ENCODE measurements around the gene ACAP3.

ACAP3 gene

DNA sequence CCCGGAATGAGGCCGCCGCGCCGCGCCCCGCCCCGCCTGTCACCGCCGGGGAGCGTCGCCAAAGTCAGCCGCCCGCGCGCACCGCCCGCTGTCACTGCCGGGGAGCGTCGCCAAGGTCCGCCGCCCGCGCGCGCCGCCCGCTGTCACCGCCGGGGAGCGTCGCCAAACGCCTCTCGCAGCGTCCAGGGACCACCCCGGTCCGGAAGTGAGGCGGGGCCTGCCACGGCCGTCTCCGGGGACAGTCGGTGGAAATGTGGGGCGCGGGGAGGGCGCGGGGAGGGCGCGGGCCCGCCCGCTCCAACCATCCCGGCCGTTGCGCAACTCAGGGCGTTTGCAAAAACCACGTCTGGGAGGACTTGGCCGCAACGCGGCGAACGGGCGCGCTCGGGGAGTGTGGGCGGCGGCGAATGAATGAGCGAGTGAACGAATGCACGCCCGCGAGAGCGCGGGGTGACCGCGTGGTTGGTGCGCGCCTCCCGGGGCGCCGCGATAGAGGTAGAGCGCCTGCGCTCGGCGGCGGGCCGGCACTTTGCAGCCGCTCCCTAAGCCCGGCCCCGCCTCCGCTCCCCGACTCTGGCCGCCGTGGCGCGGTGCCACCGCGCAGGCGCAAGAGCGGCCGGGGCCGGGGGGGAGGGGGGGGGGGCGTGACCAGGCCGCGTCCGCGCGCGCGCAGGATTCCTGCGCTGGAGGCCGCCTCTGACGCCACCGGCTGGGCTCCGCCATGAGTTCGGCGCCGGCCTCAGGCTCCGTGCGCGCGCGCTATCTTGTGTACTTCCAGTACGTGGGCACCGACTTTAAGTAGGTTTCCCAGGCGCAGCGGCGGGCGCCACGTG, at the start of gene ACAP3, which contains the start of gene PUSL1:
ACAP3 (minus strand) TSS at position 8 of the 833 bp plus-strand sequence. CDS start 115 bp downstream, outside the sequence.
PUSL1 (plus strand) TSS at position 675 of the 833 bp plus-strand sequence; CDS start at position 722, 47 bp downstream.
- DNase-seq (ENCODE audit: extremely low read depth in 1 of 2, low read depth in 1 of 2), result peak; percentile 79 to 80

GRCh38 chr1:1356796-1357401, 49.2 kb upstream of the ACAP3 start:
- DNase-seq (ENCODE audit: extremely low read depth in 1 of 2, low read depth in 1 of 2), result no peak

DNA sequence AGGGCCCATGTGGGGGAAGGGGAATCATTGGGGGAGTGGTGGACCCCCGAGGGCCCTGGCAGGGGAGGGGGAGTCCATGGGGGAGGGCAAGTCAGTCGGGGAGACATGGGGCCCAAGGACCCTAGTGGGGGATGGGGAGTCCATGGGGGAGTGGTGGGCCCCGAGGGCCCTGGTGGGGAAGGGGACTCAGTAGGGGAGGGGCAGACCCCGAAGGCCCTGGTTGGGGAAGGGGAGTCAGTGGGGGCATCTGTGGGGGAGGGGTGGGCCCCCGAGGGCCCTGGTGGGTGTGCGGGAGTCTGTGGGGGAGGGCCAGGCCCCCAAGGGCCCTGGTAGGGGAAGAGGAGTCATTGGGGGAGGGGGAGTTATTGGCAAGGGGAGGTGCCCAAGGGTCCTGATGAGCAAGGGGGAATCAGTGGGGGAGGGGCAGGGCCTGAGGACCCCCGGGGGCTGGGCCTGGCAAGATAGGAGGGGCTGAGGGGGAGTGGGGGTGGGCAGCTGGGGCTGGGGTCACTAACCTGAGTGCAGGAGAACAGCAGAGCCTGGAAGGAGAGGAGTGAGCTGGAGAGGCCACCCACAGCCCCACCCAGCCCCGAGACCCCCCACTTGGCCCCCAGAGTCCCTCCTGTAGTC, 48.6 kb upstream of the ACAP3 start:
- DNase-seq (ENCODE audit: extremely low read depth in 1 of 2, low read depth in 1 of 2), result no peak

DNA sequence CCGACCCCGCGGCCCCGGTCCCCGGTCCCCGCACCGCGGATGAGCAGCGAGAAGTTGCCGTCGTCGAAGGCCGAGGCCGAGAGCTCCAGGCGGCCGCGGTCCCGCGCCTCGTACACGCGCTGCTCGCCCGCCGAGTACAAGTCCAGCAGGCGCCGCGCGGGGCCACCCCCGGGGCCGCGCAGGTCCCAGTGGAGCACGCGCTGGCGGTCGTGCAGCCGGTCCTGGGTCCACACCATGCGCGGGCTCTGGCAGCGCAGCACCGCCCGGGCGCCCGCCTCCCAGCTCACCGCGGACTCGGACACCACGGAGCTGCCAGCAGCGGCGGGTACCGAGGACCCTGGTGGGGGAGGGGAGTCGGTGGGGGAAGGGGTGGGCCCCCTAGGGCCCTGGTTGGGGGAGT, 47.7 kb upstream of the ACAP3 start:
- no peak for DNase-seq (ENCODE audit: extremely low read depth in 1 of 2, low read depth in 1 of 2)

GRCh38 chr1:1354271-1355247, 46.8 kb upstream of the ACAP3 start:
- DNase-seq (ENCODE audit: extremely low read depth in 1 of 2, low read depth in 1 of 2), result no peak

GRCh38 chr1:1353389-1354151, 45.8 kb upstream of the ACAP3 start:
- DNase-seq (ENCODE audit: extremely low read depth in 1 of 2, low read depth in 1 of 2), result no peak

DNA sequence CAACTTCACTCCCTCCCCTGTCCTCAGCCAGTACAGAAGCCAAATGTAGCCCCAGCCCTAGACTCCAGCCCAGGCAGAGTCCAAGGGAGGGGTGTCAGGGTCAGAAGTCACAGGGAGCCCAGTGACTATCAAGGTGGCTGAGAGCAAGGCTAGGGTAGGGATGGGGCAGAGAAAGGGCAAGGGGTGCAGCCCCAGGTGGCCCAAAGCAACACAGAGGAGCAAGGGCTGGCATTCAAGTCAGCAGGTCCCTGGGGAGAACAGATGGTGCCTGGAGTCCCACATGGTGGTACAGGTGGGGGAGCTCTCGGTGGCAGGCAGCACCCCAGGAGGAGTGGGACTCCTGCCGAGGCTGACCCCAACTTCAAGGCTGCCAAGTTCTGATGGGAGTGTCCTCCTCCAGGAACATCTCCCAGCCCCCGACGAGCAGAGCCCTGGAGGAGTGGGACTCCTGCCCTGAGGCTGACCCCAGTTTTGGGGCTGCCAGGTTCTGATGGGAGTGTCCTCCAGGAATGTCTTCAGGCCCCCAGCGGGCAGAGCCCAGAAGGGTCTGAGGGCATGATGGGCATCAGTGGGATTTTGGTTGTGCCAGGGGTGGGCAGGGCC, 45.2 kb upstream of the ACAP3 start:
- DNase-seq (ENCODE audit: extremely low read depth in 1 of 2, low read depth in 1 of 2), result no peak

DNA sequence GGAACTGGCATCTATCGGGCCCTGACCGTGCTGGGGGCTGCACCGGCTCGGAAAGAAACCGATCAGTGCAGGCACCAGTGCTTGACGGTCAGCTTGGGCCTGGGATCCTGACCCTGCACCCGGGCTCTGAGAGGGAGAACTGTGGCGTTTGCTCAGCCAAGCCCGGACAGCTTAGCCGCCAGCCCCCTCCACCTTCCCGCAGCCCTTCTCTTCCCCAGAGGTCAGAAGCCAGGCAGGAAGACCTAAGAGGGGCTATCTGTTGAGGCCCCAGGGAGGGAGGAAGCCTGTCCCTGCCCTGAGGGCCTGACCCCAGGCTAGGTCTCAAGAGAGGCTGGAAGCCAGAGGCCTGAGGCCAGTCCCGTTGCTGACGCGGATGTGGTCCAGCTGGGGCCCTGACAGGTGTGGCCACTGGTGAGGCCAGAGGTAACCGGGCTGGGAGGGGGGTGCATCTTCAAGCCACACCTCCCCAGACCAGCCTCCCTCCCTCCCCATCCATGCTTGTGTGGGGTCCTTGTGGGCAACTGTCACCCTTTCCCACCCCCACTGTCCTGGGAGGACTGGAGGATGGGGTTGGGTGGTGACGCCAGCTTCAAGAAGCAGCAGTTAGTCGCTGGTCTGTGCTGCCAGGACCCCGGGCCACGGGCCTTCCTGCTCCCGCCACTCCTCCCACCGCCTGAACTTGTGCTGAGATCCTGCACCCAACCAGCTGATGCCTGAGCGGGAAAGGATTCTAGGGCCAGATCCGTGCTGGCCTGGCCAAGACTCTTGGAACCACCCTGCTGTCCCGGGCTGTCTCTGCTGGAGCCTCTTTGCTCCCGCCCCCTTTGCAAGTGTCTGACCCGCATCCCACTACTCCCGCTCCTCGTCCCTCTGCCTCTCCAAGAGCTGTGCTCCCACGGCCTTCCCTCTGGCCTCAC, 44.0 kb upstream of the ACAP3 start:
- no peak for DNase-seq (ENCODE audit: extremely low read depth in 1 of 2, low read depth in 1 of 2)

DNA sequence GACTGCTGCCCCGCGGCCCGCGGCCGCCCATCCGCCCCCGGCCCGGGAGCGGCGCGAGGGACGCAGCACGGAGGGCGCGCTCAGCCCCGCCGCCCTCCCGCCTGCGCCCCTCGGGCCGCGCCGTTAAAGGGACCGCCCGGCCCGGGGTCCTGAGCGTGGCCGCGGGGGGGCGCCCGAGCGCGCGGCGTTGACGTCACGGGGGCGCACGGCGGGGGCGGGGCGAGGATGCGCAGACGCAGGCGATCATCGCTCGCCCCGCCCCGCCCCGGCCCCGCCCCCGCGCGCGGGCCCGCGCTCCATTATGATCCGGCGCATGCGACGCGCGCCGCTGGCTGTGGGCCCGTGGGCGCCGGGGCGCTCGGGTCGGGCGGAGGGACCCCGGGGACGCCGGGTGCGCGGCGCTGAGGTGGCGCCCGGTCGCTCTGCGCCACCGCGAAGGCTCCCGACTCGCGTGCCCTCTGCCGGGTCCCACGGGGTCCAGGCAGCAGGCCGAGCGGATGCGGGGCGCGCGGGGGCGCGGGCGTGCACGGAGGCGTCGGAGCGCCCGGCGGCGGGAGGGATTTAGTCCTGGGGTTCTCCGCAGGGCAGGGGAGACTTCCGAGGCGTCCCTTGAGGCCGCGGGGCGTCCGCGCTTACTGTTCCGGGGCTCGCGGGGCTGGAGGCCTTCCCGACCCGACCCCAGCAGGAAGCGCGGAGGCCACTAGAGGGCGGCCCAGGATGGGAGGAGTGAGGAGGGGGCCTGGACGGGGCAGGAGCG, 41.7 kb upstream of the ACAP3 start, which contains the start of gene DVL1:
DVL1 (minus strand) TSS at position 163 of the 757 bp plus-strand sequence. CDS start 353 bp downstream, outside the sequence.
- peak in 1 of 2 donors; percentile 34 for DNase-seq (ENCODE audit: extremely low read depth in 1 of 2, low read depth in 1 of 2)

DNA sequence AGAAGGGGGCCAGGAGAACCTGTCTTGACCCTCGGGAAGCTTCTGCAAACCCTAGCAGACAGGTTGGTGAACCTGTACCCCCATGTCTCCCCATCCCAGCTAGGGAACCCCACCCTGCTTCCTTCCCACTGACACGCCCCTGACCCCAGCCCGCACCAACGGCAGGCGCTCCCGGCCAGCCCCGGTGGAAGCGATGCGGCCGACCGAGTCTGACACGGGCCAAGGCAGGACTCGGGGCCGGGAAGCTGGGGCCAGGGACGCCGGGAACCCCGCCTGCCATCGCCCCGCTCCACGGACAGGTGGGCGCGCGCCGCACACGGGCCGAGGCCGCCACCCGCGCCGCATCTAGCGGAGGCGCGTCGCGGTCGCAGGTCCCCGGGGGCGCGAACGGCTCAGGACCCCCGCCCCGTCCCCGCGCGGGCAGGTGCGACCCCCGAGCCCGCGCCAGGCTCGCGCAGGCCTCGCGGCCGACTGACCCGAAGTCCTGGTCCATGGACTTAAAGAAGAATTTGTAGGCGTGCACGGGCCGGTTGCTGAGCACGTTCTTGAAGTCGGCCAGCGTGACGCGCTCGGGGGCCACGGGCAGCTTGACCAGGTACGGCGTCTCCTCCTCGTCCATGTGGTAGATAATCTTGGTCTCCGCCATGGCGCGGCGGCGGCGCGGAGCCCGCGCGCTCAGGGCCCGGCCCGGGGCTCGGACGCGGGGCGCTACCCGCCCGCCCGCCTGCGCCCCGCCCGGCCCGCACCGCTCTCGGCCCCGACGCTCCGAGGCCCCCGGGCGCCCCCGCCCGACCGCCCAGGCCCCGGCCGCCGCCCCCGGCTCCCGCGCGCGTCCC, 40.9 kb upstream of the ACAP3 start:
- DNase-seq (ENCODE audit: extremely low read depth in 1 of 2, low read depth in 1 of 2), result no peak

- no peak for DNase-seq (ENCODE audit: extremely low read depth in 1 of 2, low read depth in 1 of 2)
Measured at GRCh38 chr1:1347663-1348419, 40.1 kb upstream of the ACAP3 start.

DNA sequence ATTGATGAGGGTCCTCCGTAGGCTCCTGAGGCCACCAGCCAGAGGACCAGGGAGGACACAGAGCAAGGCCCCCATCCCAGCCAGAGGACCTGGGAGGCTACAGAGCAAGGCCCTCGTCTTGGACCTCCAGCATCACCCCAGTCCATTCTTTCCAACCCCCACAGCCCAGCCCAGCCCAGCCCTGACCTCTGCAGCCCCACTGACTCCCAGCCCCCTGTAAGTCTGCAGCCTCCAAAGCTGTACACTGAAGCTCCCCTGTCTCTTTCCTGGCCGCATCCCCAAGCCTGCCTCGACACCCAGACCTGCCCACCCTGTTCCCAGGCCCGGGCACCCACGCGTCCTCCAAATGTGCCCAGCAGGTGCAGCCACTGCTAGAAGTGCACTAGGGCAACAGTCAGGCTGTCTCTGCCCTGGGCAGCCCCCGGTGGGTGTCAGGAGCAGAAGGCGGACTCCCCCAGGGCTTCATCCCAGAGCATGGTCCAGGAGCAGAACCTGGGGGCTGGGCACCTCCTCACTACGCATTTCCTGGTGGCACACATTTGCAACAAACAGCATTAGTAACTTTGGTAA, 39.4 kb upstream of the ACAP3 start:
- DNase-seq (ENCODE audit: extremely low read depth in 1 of 2, low read depth in 1 of 2), result no peak

DNA sequence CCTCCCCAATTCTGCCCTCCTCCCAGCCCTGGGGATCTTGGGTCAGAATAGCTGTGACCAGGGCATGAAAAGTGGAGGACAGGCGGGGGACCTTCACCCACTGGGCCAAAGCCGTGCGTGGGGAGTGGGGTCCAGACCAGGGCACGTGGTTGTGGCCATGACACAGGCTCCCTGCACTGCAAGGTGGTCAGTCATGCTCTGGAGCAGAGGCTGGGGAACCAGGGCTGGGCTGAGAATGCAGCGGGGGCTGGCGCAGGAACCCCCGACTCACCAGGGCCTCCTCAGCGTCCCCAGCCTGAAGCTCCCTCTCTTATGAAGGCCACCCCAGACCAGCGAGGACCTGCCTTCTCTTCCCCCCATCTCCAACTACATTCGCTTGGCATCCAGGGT, 38.8 kb upstream of the ACAP3 start:
- DNase-seq (ENCODE audit: extremely low read depth in 1 of 2, low read depth in 1 of 2), result no peak

GRCh38 chr1:1345860-1346500, 38.2 kb upstream of the ACAP3 start:
- DNase-seq (ENCODE audit: extremely low read depth in 1 of 2, low read depth in 1 of 2), result no peak

GRCh38 chr1:1345384-1345783, 37.7 kb upstream of the ACAP3 start:
- DNase-seq (ENCODE audit: extremely low read depth in 1 of 2, low read depth in 1 of 2), result no peak

Data from stimulated activated CD8-positive, alpha-beta memory T cell treated with anti-CD3 and anti-CD28 coated beads, Interleukin-7, amount 100 ng/mL, for 48 hours (primary cell).